GM12878 (cell line): Measurements from ENCODE around the gene UNC119. TPM values are rescaled to one million over a fixed set of nuclear protein-coding genes. Genes with fewer than 3 reads are reported as not detected.

Experiments used
- CREB1 ChIP-seq: IDR thresholded peaks from 2 replicates; pipeline ENCODE4 v1.6.1; 2012; ENCODE audit warnings: low read depth, mild to moderate bottlenecking, inconsistent platforms
- CREM ChIP-seq: IDR thresholded peaks from 2 replicates; pipeline ENCODE4 v1.6.1; 2014; ENCODE audit warnings: antibody characterized with exemption, low read depth
- EGR1 ChIP-seq, 2 experiments: IDR thresholded peaks; 1 replicate in 1 of 2; 2 replicates in 1 of 2; pipeline ENCODE4 v1.6.1; 2011 to 2012; ENCODE audit warnings: low read depth in 2 of 2, low read length in 2 of 2, borderline replicate concordance in 1 of 2, mild to moderate bottlenecking in 1 of 2, moderate library complexity in 1 of 2
- GATAD2B ChIP-seq: fragments of 450-650 bp; conservative IDR thresholded peaks from 2 replicates; pipeline ENCODE4 v1.6.1; 2017; ENCODE audit warnings: low read depth, mild to moderate bottlenecking, moderate library complexity
- IKZF1 ChIP-seq: fragments of 450-650 bp; conservative IDR thresholded peaks from 2 replicates; pipeline ENCODE4 v1.6.1; 2017; ENCODE audit warnings: antibody characterized with exemption, mild to moderate bottlenecking
- MEF2A ChIP-seq: IDR thresholded peaks from 2 replicates; pipeline ENCODE4 v1.6.1; 2011; ENCODE audit warnings: low read depth, mild to moderate bottlenecking, low read length, moderate library complexity; ENCODE audit not compliant: insufficient read depth
- MTA2 ChIP-seq: fragments of 450-650 bp; IDR thresholded peaks from 2 replicates; pipeline ENCODE4 v1.6.1; 2016; ENCODE audit warnings: low read depth, mild to moderate bottlenecking, moderate library complexity
- NBN ChIP-seq: fragments of 450-650 bp; IDR thresholded peaks from 2 replicates; pipeline ENCODE4 v1.6.1; 2016
- PAX8 ChIP-seq: fragments of 450-650 bp; IDR thresholded peaks from 2 replicates; pipeline ENCODE4 v1.6.1; 2017; ENCODE audit warnings: mild to moderate bottlenecking, moderate library complexity
- RB1 ChIP-seq: fragments of 450-650 bp; formaldehyde crosslinking; IDR thresholded peaks from 2 replicates; pipeline ENCODE4 v1.6.1; 2017; ENCODE audit warnings: mild to moderate bottlenecking, borderline replicate concordance
- RBBP5 ChIP-seq: fragments of 200-600 bp; sonication (generic); conservative IDR thresholded peaks from 2 replicates; pipeline ENCODE4 v1.6.1; 2016
- RUNX3 ChIP-seq: IDR thresholded peaks from 2 replicates; pipeline ENCODE4 v1.6.1; 2012; ENCODE audit warnings: low read length, inconsistent platforms
- SMAD5 ChIP-seq: IDR thresholded peaks from 2 replicates; pipeline ENCODE4 v1.6.1; 2016; ENCODE audit warnings: antibody characterized with exemption, low read depth
- SMC3 ChIP-seq: IDR thresholded peaks from 2 replicates; pipeline ENCODE4 v1.6.1; 2011; ENCODE audit warnings: low read length, improper control_type of control experiment, borderline replicate concordance
- polyA plus RNA-seq, 11 experiments: library from polyadenylated mRNA; depleted of rRNA in 4 of 11; unstranded in 6 of 11; stranded (reverse) in 5 of 11; fragments of >200 nt; fragmentation: Nextera tagmentation in 4 of 11; fragmentation: Illumina TruSeq in 1 of 11; extraction: Ambion mirVana in 4 of 11; extraction: Trizol in 1 of 11; gene quantifications; 1 replicate in 1 of 11; 2 replicates in 10 of 11; pipeline versions ENCODE4 v1.2.1 to v1.2.3, GENCODE V29; 2011 to 2016; ENCODE audit warnings: inconsistent platforms in 2 of 11, missing spikeins in 2 of 11, low read depth in 1 of 11
- total RNA-seq, 4 experiments: library from RNA; depleted of rRNA in 3 of 4; stranded (reverse); fragments of >200 nt in 3 of 4; fragmentation: Illumina TruSeq in 1 of 4; extraction: Trizol in 1 of 4; gene quantifications; 2 replicates each; pipeline versions ENCODE4 v1.2.1 to v1.2.3, GENCODE V29; 2013 to 2021
- TF ChIP-seq, protein P1 (sequence below): fragments of 450-650 bp; IDR thresholded peaks from 2 replicates; pipeline ENCODE4 v1.6.1; 2017; ENCODE audit warnings: mild to moderate bottlenecking, low read depth, inconsistent platforms; ENCODE audit not compliant: poor library complexity, severe bottlenecking
- TF ChIP-seq, protein P2 (sequence below): fragments of 450-650 bp; IDR thresholded peaks from 2 replicates; pipeline ENCODE4 v1.6.1; 2014; ENCODE audit warnings: mild to moderate bottlenecking
- TF ChIP-seq, protein P3 (sequence below): fragments of 150-350 bp; IDR thresholded peaks from 2 replicates; pipeline ENCODE4 v1.6.1; 2014; ENCODE audit warnings: mild to moderate bottlenecking, low read depth, low read length
- TF ChIP-seq, protein P4 (sequence below): fragments of 450-650 bp; IDR thresholded peaks from 2 replicates; pipeline ENCODE4 v1.6.1; 2017; ENCODE audit warnings: borderline replicate concordance
- TF ChIP-seq, protein P5 (sequence below): IDR thresholded peaks from 2 replicates; pipeline ENCODE4 v1.6.1; 2012; ENCODE audit warnings: low read length, inconsistent platforms
- TF ChIP-seq, protein P6 (sequence below): fragments of 450-650 bp; IDR thresholded peaks from 2 replicates; pipeline ENCODE4 v1.6.1; 2016; ENCODE audit warnings: mild to moderate bottlenecking

The UNC119 gene
- total and polyA plus RNA-seq, 10 of the 15 experiments (the other 5 are each of a cell fraction or from before 2014, with no cell fraction given): 2.7 to 436 (median 57.8) TPM

DNA sequence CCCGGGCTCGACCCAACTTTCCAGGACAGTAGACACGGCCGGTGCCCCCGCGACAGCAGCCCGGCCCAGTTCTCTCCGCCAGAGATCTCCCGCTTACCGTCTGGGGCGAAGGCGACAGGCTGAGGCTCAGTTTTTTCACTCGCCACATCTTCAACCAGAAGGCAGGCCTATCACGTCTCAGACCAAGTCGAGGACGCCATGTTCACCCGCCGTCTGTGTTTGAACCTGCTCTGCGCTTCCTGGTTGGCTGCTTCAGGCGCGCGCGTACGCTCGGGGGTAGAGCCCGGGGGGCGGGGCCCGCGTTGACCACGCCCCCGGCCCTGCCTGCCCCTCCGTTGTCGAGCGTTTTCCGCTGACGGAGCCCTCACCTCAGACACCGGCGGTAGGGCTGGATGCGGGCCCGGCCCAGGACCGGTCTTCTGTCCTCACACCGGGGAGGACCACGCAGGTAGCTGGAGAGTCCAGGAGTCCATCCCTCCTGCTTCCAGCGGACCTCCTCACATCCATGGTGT lies 46.4 kb upstream of the UNC119 start, which contains the start of gene SPAG5 (continued):
- TF ChIP-seq RB1 (no peak), RUNX3 (no peak), RBBP5 (no peak), SMAD5 (peak; percentile 60; the same call in 1 of the 2 replicates), CREM (peak; percentile 36; the same call in 1 of the 2 replicates), NBN (0 out of 2 replicates have a peak, but pooled peaks have one; percentile 75), GATAD2B (no peak; the same call in none of the 2 replicates), PAX8 (no peak), MEF2A (0 out of 2 replicates have a peak, but pooled peaks have one; percentile 3), EGR1 (IDR thresholded peaks at IDR 0.05; ENCODE audit: borderline replicate concordance in 1 of 2, low read depth in 2 of 2, low read length in 2 of 2) (no peak), SMC3 (no peak), MTA2 (no peak), IKZF1 (no peak), CREB1 (peak; percentile 73)
- TF ChIP-seq, protein P1, sequence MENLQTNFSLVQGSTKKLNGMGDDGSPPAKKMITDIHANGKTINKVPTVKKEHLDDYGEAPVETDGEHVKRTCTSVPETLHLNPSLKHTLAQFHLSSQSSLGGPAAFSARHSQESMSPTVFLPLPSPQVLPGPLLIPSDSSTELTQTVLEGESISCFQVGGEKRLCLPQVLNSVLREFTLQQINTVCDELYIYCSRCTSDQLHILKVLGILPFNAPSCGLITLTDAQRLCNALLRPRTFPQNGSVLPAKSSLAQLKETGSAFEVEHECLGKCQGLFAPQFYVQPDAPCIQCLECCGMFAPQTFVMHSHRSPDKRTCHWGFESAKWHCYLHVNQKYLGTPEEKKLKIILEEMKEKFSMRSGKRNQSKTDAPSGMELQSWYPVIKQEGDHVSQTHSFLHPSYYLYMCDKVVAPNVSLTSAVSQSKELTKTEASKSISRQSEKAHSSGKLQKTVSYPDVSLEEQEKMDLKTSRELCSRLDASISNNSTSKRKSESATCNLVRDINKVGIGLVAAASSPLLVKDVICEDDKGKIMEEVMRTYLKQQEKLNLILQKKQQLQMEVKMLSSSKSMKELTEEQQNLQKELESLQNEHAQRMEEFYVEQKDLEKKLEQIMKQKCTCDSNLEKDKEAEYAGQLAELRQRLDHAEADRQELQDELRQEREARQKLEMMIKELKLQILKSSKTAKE: no peak
- TF ChIP-seq, protein P2, sequence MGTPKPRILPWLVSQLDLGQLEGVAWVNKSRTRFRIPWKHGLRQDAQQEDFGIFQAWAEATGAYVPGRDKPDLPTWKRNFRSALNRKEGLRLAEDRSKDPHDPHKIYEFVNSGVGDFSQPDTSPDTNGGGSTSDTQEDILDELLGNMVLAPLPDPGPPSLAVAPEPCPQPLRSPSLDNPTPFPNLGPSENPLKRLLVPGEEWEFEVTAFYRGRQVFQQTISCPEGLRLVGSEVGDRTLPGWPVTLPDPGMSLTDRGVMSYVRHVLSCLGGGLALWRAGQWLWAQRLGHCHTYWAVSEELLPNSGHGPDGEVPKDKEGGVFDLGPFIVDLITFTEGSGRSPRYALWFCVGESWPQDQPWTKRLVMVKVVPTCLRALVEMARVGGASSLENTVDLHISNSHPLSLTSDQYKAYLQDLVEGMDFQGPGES: 0 out of 2 replicates have a peak, but pooled peaks have one; percentile 44
- TF ChIP-seq, protein P3, sequence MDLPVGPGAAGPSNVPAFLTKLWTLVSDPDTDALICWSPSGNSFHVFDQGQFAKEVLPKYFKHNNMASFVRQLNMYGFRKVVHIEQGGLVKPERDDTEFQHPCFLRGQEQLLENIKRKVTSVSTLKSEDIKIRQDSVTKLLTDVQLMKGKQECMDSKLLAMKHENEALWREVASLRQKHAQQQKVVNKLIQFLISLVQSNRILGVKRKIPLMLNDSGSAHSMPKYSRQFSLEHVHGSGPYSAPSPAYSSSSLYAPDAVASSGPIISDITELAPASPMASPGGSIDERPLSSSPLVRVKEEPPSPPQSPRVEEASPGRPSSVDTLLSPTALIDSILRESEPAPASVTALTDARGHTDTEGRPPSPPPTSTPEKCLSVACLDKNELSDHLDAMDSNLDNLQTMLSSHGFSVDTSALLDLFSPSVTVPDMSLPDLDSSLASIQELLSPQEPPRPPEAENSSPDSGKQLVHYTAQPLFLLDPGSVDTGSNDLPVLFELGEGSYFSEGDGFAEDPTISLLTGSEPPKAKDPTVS: no peak
- TF ChIP-seq, protein P4, sequence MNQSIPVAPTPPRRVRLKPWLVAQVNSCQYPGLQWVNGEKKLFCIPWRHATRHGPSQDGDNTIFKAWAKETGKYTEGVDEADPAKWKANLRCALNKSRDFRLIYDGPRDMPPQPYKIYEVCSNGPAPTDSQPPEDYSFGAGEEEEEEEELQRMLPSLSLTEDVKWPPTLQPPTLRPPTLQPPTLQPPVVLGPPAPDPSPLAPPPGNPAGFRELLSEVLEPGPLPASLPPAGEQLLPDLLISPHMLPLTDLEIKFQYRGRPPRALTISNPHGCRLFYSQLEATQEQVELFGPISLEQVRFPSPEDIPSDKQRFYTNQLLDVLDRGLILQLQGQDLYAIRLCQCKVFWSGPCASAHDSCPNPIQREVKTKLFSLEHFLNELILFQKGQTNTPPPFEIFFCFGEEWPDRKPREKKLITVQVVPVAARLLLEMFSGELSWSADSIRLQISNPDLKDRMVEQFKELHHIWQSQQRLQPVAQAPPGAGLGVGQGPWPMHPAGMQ: no peak
- TF ChIP-seq, protein P5, sequence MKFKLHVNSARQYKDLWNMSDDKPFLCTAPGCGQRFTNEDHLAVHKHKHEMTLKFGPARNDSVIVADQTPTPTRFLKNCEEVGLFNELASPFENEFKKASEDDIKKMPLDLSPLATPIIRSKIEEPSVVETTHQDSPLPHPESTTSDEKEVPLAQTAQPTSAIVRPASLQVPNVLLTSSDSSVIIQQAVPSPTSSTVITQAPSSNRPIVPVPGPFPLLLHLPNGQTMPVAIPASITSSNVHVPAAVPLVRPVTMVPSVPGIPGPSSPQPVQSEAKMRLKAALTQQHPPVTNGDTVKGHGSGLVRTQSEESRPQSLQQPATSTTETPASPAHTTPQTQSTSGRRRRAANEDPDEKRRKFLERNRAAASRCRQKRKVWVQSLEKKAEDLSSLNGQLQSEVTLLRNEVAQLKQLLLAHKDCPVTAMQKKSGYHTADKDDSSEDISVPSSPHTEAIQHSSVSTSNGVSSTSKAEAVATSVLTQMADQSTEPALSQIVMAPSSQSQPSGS: no peak
- TF ChIP-seq, protein P6, sequence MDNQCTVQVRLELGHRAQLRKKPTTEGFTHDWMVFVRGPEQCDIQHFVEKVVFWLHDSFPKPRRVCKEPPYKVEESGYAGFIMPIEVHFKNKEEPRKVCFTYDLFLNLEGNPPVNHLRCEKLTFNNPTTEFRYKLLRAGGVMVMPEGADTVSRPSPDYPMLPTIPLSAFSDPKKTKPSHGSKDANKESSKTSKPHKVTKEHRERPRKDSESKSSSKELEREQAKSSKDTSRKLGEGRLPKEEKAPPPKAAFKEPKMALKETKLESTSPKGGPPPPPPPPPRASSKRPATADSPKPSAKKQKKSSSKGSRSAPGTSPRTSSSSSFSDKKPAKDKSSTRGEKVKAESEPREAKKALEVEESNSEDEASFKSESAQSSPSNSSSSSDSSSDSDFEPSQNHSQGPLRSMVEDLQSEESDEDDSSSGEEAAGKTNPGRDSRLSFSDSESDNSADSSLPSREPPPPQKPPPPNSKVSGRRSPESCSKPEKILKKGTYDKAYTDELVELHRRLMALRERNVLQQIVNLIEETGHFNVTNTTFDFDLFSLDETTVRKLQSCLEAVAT: no peak
